BJ (cell line): ENCODE results near the gene MRI1. TPM values are rescaled to one million over a fixed set of nuclear protein-coding genes. Genes with fewer than 3 reads are reported as not detected.

Experiments used
- CTCF ChIA-PET: fragments of 350-600 bp; formaldehyde crosslinking; extraction: SDS; loops from one replicate; lab custom pipeline; 2021; ENCODE audit warnings: antibody characterized with exemption, inconsistent platforms; lab: Yijun Ruan, JAX
- POLR2A ChIA-PET: fragments of 300-600 bp; sonication (Branson Sonifier 250); formaldehyde crosslinking; extraction: SDS; loops from one replicate; lab custom pipeline; 2021; ENCODE audit warnings: antibody characterized with exemption; lab: Charles Lee
- DNase-seq: peaks from one replicate; pipeline ENCODE4 v3.0.0-alpha.2; 2011; ENCODE audit warnings: low read depth
- H3K27me3 ChIP-seq: 2 replicates; pipeline ENCODE4 v1.6.0; 2011; ENCODE audit warnings: low read length; ENCODE audit not compliant: control insufficient read depth, insufficient read depth
- H3K36me3 ChIP-seq: 2 replicates; pipeline ENCODE4 v1.5.1; 2011; ENCODE audit warnings: low read length; ENCODE audit not compliant: control insufficient read depth, insufficient read depth
- H3K4me3 ChIP-seq: 2 replicates; pipeline ENCODE4 v1.5.1; 2011; ENCODE audit warnings: low read depth, mild to moderate bottlenecking, control low read depth, low read length
- CTCF ChIP-seq: IDR thresholded peaks from 2 replicates; pipeline ENCODE4 v1.5.1; 2011; ENCODE audit warnings: low read depth, mild to moderate bottlenecking, control low read depth, inconsistent platforms, low read length, moderate library complexity; ENCODE audit not compliant: insufficient read depth
- polyA plus RNA-seq: library from polyadenylated mRNA; depleted of rRNA; stranded (reverse); fragments of >200 nt; gene quantifications from 2 replicates; pipeline ENCODE4 v1.2.3, GENCODE V29; 2011; rRNA removed
- small RNA-seq: library from RNA; depleted of rRNA; stranded (forward); fragments of <200 nt; gene quantifications from one replicate; pipeline ENCODE3, GENCODE V24; 2012; ENCODE audit warnings: low replicate concordance, low read depth; ENCODE audit not compliant: insufficient read length

MRI1 gene
- polyA plus RNA-seq, 1 experiment = 42.1 TPM

- H3K36me3 ChIP-seq = peaks cover 40% of the 10 kb centered on the region
- no peaks in the 10 kb centered on the region for H3K27me3 ChIP-seq
- no peak for DNase-seq
- TF ChIP-seq CTCF = no peak
- no peak overlapping the region for H3K4me3 ChIP-seq
- ChIA-PET POLR2A (no interaction called here), CTCF (interaction anchor here (0.6 kb wide), 1 partner anchor 100 kb away, joined by 3 read pairs; no protein-coding TSS in a partner anchor)
Observed at GRCh38 chr19:13821292-13821691, 57.0 kb downstream of the MRI1 start.

- ChIA-PET CTCF (interaction anchor here (1.3 kb wide), 1 partner anchor 10 kb away, joined by 3 read pairs; no protein-coding TSS in a partner anchor), POLR2A (no interaction called here)
- no peak for TF ChIP-seq CTCF
- no peak for DNase-seq
- Histone ChIP-seq H3K36me3 (peaks cover 31% of the 10 kb centered on the region), H3K27me3 (no peaks in the 10 kb centered on the region), H3K4me3 (no peak overlapping the region)
Observed at GRCh38 chr19:13823256-13823655, 58.9 kb downstream of the MRI1 start.

Small RNA genes lying within 50 kb of the gene (small RNA-seq; reads per million reads assigned to genes)
- gene RN7SL619P = not detected

Other genes with a start within 250 kb of the MRI1 start
- 220 and 276 TPM in 2 replicates for gene C19orf53, start 9.9 kb downstream of the MRI1 start, polyA plus RNA-seq
- gene ZSWIM4, start 30.9 kb downstream of the MRI1 start, polyA plus RNA-seq = 4.0 and 5.7 TPM in 2 replicates
- 0.20 and 0.55 TPM in 2 replicates for gene NANOS3, start 112.6 kb downstream of the MRI1 start, polyA plus RNA-seq
- gene BRME1, start 141.6 kb downstream of the MRI1 start, polyA plus RNA-seq = 0.38 and 0.94 TPM in 2 replicates
- gene CC2D1A, start 141.7 kb downstream of the MRI1 start, polyA plus RNA-seq = 8.0 and 13.1 TPM in 2 replicates
- gene PODNL1, start 173.9 kb downstream of the MRI1 start, polyA plus RNA-seq = 12.5 and 18.6 TPM in 2 replicates
- 11.0 and 20.0 TPM in 2 replicates for gene DCAF15, start 188.0 kb downstream of the MRI1 start, polyA plus RNA-seq
- 0.37 and 0.78 TPM in 2 replicates for gene RFX1, start 241.8 kb downstream of the MRI1 start, polyA plus RNA-seq